ENCODE measurements around the gene LRRC18. TPM values are rescaled to one million over a fixed set of nuclear protein-coding genes. Genes with fewer than 3 reads are reported as not detected.

Gene LRRC18
- total and polyA plus RNA-seq, 10 of the 15 experiments (the other 5 are each of a cell fraction or from before 2014, with no cell fraction given): 0.16 to 0.47 (median 0.24) TPM; not detected in 6

DNA sequence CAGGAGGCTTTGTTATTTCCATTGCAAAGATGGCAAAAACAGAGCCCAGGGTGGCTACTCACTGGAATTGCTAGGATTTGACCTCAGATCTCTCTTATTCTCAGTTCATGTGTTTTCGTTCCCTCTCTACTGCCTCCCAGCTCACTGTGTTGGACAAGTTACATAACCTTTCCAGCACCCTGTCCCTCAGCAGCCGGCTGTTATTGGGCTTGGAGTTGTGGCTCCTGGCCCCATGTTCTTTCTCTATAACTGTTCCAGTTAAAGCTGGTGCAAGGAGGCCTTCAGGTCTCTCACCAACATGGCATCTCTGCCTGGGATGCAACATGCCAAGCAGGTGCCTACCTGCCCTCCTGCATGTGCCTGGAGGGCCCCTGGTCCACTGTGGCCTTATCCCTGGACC lies 56.8 kb downstream of the LRRC18 start:
- in situ Hi-C loops (cut with MboI) (no loop called here), intact Hi-C loops (cut with micrococcal nuclease; ENCODE audit: unreplicated experiment) (no loop called here)
- no peak overlapping the region for H3K9ac ChIP-seq (ENCODE audit: control insufficient read depth, insufficient read depth, low read length)
- no peaks in the 10 kb centered on the region for H3K79me2 ChIP-seq (ENCODE audit: control insufficient read depth, insufficient read depth, low read length)
- no peak overlapping the region for H3K4me3 ChIP-seq
- no peak overlapping the region for H2AFZ ChIP-seq (ENCODE audit: control insufficient read depth, low read depth, low read length)
- ChIA-PET CTCF (interaction anchor here (0.5 to 1.1 kb wide), 3 partner anchors 13 to 624 kb away, joined by 3 read pairs; no protein-coding TSS in a partner anchor), POLR2A (no interaction called here), RAD21 (ENCODE audit: unreplicated experiment) (no interaction called here), SMC1A (ENCODE audit: uncharacterized antibody, unreplicated experiment) (no interaction called here)
- H3K4me1 ChIP-seq (ENCODE audit: control insufficient read depth, insufficient read depth, low read length): no peaks in the 10 kb centered on the region; the same call in 1 of the 2 replicates
- ATAC-seq (no peak; the same call in 2 of the 3 replicates), DNase-seq (ENCODE audit: low read depth, low spot score) (no peak), FAIRE-seq (no peak)
- H3K27ac ChIP-seq (ENCODE audit: control insufficient read depth, insufficient read depth): no peak overlapping the region
- WGBS (ENCODE audit: insufficient coverage, insufficient replicate concordance, low lambda C conversion rate, missing lambda C conversion rate): 100% methylated on average over 2 of the region's 2 CpGs
- no peaks in the 10 kb centered on the region for H3K27me3 ChIP-seq (replicated peaks in 1 of 2; ENCODE audit: control insufficient read depth in 2 of 2, insufficient read depth in 2 of 2, low read length in 1 of 2)
- H3K36me3 ChIP-seq (ENCODE audit: control insufficient read depth in 2 of 2, insufficient read depth in 2 of 2, low read length in 1 of 2): peaks cover 8 to 12% of the 10 kb centered on the region in 2 experiments; a peak in 3 of 4 replicates
- no peaks in the 10 kb centered on the region for H4K20me1 ChIP-seq (ENCODE audit: control insufficient read depth, insufficient read depth)
- no TSS peak for BruUV-seq (replicated peaks)
- H3K9me3 ChIP-seq (replicated peaks; ENCODE audit: control insufficient read depth, insufficient read depth, low read length): no peaks in the 10 kb centered on the region; the same call in 2 of the 3 replicates
- TF ChIP-seq BACH1 (IDR thresholded peaks at IDR 0.05; ENCODE audit: borderline replicate concordance) (no peak), TCF12 (IDR thresholded peaks at IDR 0.05; ENCODE audit: low read depth, low read length) (no peak), ZNF217 (IDR thresholded peaks at IDR 0.05) (no peak), YBX1 (IDR thresholded peaks at IDR 0.05) (no peak), TAF1 (IDR thresholded peaks at IDR 0.05; ENCODE audit: borderline replicate concordance, low read depth, low read length) (no peak), ASH2L (IDR thresholded peaks at IDR 0.05; ENCODE audit: borderline replicate concordance, low read depth) (no peak), SREBF2 (IDR thresholded peaks at IDR 0.05; ENCODE audit: low read length) (no peak), EED (IDR thresholded peaks at IDR 0.05; ENCODE audit: low read depth) (no peak), BHLHE40 (IDR thresholded peaks at IDR 0.05; ENCODE audit: borderline replicate concordance in 1 of 2, low read depth in 2 of 2, low read length in 1 of 2) (no peak), SP1 (IDR thresholded peaks at IDR 0.05; ENCODE audit: low read depth, low read length) (no peak), YY1 (IDR thresholded peaks at IDR 0.05; ENCODE audit: low read depth, low read length) (no peak), CHD4 (IDR thresholded peaks at IDR 0.05) (no peak), RBBP5 (conservative IDR thresholded peaks at IDR 0.05) (no peak), SUZ12 (IDR thresholded peaks at IDR 0.05; ENCODE audit: unreplicated experiment) (no peak), SMAD5 (IDR thresholded peaks at IDR 0.05; ENCODE audit: low read depth) (no peak)
- TF ChIP-seq, protein P1, sequence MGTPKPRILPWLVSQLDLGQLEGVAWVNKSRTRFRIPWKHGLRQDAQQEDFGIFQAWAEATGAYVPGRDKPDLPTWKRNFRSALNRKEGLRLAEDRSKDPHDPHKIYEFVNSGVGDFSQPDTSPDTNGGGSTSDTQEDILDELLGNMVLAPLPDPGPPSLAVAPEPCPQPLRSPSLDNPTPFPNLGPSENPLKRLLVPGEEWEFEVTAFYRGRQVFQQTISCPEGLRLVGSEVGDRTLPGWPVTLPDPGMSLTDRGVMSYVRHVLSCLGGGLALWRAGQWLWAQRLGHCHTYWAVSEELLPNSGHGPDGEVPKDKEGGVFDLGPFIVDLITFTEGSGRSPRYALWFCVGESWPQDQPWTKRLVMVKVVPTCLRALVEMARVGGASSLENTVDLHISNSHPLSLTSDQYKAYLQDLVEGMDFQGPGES (IDR thresholded peaks at IDR 0.05): no peak
- TF ChIP-seq, protein P2, sequence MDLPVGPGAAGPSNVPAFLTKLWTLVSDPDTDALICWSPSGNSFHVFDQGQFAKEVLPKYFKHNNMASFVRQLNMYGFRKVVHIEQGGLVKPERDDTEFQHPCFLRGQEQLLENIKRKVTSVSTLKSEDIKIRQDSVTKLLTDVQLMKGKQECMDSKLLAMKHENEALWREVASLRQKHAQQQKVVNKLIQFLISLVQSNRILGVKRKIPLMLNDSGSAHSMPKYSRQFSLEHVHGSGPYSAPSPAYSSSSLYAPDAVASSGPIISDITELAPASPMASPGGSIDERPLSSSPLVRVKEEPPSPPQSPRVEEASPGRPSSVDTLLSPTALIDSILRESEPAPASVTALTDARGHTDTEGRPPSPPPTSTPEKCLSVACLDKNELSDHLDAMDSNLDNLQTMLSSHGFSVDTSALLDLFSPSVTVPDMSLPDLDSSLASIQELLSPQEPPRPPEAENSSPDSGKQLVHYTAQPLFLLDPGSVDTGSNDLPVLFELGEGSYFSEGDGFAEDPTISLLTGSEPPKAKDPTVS (IDR thresholded peaks at IDR 0.05; ENCODE audit: low read depth, low read length): no peak
- no peak overlapping the region for H3K4me2 ChIP-seq (ENCODE audit: control insufficient read depth, insufficient read depth)
